HEK293T (cell line): ENCODE data around the gene LRIG3.

Experiments used
- BHLHE40 ChIP-seq: fragments of 450-650 bp; IDR thresholded peaks from 2 replicates; pipeline ENCODE4 v1.6.1; 2016; ENCODE audit warnings: mild to moderate bottlenecking, moderate library complexity, borderline replicate concordance
- CTBP1 ChIP-seq: fragments of 450-650 bp; IDR thresholded peaks from 2 replicates; pipeline ENCODE4 v1.6.1; 2016; ENCODE audit warnings: borderline replicate concordance
- ELF4 ChIP-seq: fragments of 450-650 bp; IDR thresholded peaks from 2 replicates; pipeline ENCODE4 v1.6.1; 2017; ENCODE audit warnings: antibody characterized with exemption
- FOXA1 ChIP-seq: fragments of 450-650 bp; IDR thresholded peaks from 2 replicates; pipeline ENCODE4 v1.6.1; 2016; ENCODE audit warnings: mild to moderate bottlenecking
- FOXK2 ChIP-seq: fragments of 450-650 bp; IDR thresholded peaks from 2 replicates; pipeline ENCODE4 v1.6.1; 2016; ENCODE audit warnings: mild to moderate bottlenecking
- FOXM1 ChIP-seq: fragments of 450-650 bp; IDR thresholded peaks from 2 replicates; pipeline ENCODE4 v1.6.1; 2017; ENCODE audit warnings: mild to moderate bottlenecking, borderline replicate concordance
- HDGF ChIP-seq: fragments of 450-650 bp; IDR thresholded peaks from 2 replicates; pipeline ENCODE4 v1.6.1; 2017; ENCODE audit warnings: antibody characterized with exemption, borderline replicate concordance
- L3MBTL2 ChIP-seq: fragments of 450-650 bp; conservative IDR thresholded peaks from 2 replicates; pipeline ENCODE4 v1.6.1; 2016; ENCODE audit warnings: mild to moderate bottlenecking
- NFRKB ChIP-seq: fragments of 450-650 bp; IDR thresholded peaks from 2 replicates; pipeline ENCODE4 v1.6.1; 2016; ENCODE audit warnings: mild to moderate bottlenecking, moderate library complexity
- SP1 ChIP-seq: fragments of 450-650 bp; IDR thresholded peaks from 2 replicates; pipeline ENCODE4 v1.6.1; 2017
- SUZ12 ChIP-seq: fragments of 450-650 bp; IDR thresholded peaks from 2 replicates; pipeline ENCODE4 v1.6.1; 2016; ENCODE audit warnings: mild to moderate bottlenecking
- TARDBP ChIP-seq: fragments of 450-650 bp; IDR thresholded peaks from 2 replicates; pipeline ENCODE4 v1.6.1; 2016
- ZNF384 ChIP-seq: fragments of 450-650 bp; IDR thresholded peaks from 2 replicates; pipeline ENCODE4 v1.6.1; 2016
- TF ChIP-seq, protein P1 (sequence below): fragments of 450-650 bp; IDR thresholded peaks from 2 replicates; pipeline ENCODE4 v1.6.1; 2016

DNA sequence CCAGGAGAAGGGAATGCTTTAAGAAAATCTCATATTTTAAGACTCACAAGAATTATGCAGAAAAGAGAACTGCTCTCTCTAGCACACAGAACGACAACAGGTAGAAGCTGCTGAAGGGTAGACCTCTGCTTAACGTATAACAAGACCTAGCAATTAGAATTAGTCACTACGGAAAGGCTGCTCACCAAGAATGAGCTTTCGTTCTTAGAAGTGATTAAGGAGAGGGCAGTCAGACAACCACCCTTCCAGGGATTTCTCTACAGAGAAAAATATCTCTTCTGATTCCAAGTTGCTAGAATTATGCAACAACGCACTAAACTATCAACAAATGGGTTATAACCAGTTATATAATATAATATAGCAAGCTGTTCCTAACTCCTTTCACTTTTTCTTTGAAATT lies 18.6 kb downstream of the LRIG3 start:
- TF ChIP-seq FOXA1 (no peak), SUZ12 (no peak), CTBP1 (no peak), FOXM1 (no peak), HDGF (no peak), FOXK2 (no peak), NFRKB (no peak), SP1 (no peak), L3MBTL2 (no peak), BHLHE40 (no peak), TARDBP (no peak), ZNF384 (no peak), ELF4 (no peak)
- TF ChIP-seq, protein P1, sequence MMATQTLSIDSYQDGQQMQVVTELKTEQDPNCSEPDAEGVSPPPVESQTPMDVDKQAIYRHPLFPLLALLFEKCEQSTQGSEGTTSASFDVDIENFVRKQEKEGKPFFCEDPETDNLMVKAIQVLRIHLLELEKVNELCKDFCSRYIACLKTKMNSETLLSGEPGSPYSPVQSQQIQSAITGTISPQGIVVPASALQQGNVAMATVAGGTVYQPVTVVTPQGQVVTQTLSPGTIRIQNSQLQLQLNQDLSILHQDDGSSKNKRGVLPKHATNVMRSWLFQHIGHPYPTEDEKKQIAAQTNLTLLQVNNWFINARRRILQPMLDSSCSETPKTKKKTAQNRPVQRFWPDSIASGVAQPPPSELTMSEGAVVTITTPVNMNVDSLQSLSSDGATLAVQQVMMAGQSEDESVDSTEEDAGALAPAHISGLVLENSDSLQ = no peak
